GM20431 (cell line): ENCODE results near the gene ETNK1.
"Not testable (repeated sequence)": the region's sequence is repeated elsewhere in the genome, so short reads cannot be mapped to it uniquely, and the experiment has no call there.

ENCODE experiments used
- in situ Hi-C: fragments of 300-500 bp; cut with MseI, MboI; formaldehyde crosslinking; loops from one replicate; pipeline ENCODE4 v1.15.0; 2020; ENCODE audit warnings: low sequenced_read_pairs; ENCODE audit not compliant: unreplicated experiment

Gene ETNK1

DNA sequence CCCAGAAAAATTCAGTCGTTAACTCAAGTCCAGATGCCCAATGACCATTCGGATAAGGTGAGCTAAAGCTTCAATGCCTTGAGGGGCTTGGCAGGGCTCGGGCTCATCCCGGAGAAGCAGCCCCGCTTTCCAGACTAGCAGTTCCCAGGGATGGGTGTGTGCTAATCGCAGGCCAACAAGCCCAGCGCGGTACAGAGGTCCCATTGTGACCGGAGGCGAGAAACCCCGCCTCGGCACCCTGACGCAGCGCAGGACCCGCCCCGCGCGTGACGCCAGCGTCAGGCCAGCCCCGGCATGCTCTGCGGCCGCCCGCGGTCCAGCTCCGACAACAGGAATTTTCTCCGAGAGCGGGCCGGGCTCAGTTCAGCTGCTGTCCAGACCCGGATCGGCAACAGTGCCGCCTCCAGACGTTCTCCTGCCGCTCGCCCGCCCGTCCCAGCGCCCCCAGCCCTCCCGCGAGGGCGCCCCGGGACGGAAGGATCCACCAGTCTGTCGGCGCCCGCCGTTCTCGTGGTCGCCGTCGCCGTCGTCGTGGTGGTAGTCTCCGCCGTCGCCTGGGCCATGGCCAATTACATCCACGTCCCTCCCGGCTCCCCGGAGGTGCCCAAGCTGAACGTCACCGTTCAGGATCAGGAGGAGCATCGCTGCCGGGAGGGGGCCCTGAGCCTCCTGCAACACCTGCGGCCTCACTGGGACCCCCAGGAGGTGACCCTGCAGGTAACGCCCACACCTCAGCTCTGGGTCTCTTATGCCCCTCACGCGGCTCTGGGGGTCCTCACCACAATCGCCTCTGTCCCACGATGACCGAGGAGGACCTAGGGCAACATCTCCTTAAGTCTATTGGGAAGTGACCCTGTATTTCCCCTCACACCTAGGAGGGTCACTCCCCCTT is at the start of gene ETNK1:
TSS of gene ETNK1 (plus strand) at position 302 of the 892 bp plus-strand sequence. CDS start at position 562, 260 bp downstream.
- in situ Hi-C loops: no loop called here

GRCh38 chr12:22576065-22576464 is 48.9 kb upstream of the ETNK1 start:
- in situ Hi-C loops: no loop called here

DNA sequence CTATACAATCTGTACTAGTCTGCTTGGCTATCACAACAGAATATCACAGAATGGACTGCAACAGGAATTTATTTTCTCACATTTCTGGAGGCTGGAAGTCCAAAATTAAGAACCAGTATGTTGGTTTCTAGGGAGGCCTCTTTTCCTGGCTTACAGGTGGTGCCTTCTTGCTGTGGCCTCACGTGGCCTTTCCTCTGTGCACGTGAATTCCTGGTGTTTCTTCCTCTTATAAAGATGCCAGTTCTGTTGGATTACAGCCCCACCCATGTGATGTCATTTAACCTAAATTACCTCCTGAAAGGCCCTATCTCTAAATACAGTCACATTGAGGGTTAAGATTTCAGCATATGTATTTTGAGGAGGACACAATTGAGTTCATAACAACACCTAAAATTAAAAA is 48.5 kb upstream of the ETNK1 start:
- in situ Hi-C loops: no loop called here

- in situ Hi-C loops: no loop called here
Observed at GRCh38 chr12:22577667-22578066, 47.3 kb upstream of the ETNK1 start.

GRCh38 chr12:22578328-22578727 is 46.6 kb upstream of the ETNK1 start:
- in situ Hi-C loops: no loop called here

- in situ Hi-C loops: no loop called here
Observed at GRCh38 chr12:22588817-22589216, 36.2 kb upstream of the ETNK1 start.

DNA sequence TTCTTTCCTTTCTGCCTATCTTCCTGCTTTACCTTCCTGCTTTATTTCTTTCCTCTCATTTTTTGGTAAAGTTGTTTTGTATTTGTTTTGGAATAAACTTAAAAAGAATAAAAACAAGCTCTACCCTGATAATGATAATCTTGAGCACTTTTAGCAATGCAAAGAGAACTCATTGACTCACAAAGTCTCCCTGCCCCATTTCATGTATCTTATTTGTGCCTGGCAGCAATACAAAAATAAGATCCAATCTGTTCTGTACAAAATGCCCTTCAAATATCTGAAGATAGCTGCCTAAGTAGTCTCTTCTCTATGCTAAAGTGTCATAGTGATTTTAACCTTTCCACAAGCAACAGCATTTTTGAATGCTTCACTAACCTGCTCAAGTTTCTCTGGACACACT is 31.1 kb upstream of the ETNK1 start:
- in situ Hi-C loops: no loop called here

GRCh38 chr12:22597539-22597938 is 27.4 kb upstream of the ETNK1 start:
- in situ Hi-C loops: not testable (repeated sequence)

- in situ Hi-C loops: no loop called here
Observed at GRCh38 chr12:22598141-22598762, 26.7 kb upstream of the ETNK1 start.

DNA sequence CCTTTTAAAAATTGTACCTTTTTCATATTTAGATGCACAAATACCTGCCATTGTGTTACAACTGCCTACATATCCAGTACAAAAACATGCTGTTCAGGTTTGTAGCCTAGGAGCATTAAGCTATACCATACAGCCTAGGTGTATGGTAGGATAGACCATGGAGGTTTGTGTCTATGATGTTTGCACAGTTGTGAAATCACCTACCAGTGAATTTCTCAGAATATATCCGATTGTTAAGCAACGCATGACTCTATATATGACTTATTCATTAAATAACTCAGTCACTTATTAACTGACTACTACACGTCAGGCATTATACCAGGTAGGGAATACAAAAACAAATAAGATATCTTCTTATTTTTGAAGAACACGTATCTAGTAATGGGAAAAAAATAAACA is 26.2 kb upstream of the ETNK1 start:
- in situ Hi-C loops: no loop called here

- in situ Hi-C loops: no loop called here
Observed at GRCh38 chr12:22600181-22600580, 24.8 kb upstream of the ETNK1 start.

DNA sequence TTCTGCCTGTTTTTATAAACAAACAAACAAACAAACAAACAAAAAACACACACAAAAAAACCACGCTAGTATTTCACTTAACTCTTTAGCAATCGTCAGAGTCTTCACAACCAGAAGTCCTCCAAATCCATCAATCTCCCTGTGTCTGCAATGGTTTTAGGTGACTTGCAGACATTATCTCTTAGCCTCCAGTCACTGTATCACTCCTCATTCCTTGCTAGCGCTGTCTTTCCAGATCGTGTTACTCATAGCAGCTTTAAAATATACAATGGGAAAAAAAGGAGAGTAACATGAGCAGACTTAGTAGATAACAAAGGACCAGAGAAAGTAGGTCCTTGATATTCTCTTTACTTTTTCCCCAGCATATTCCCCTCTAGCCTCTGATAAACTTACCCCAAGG is 15.5 kb upstream of the ETNK1 start:
- in situ Hi-C loops: no loop called here

DNA sequence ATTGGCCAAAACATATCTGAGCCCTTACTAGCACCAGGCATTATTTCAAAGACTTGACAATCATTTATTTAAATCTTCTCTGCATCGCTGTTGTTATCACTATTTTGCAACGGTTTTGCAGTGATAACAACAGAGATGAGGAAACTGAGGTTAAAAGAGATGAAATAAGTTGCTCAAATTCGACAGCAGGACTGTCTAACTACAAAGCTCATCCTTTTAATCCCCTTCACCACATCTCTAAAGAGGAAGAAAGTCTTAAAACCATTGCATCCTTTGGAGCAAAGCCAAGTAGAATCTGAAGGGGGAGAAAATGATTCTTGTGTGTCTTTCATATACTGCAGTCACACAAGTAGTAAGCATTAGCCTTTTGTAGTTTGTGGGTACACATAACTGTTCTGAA is 14.8 kb upstream of the ETNK1 start:
- in situ Hi-C loops: no loop called here

GRCh38 chr12:22612822-22613221 is 12.1 kb upstream of the ETNK1 start:
- in situ Hi-C loops: not testable (repeated sequence)

DNA sequence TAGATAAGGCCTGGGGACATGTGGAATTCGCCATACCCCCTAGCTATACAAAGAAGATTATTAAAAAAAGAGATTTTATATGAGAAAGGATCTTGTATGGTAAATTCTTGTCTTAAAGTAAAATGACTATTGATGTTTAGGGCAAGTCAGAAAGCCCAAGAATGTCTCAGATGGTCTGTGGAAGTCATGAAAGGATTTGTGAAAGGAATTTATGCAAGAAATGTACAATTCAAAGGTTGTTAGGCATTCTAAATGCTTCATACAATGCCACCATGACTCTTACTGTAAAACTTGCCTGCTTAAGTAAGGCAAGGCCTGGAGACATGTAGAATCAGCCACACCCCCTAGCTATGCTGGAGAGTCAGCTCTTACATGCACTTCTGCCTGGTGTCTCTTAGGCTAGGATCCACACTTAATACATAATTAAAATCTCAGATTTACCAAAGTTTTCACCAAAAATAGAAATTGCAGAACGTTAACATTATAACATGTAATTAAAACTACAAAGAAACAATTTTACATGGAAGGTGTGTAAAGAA is 8.9 kb upstream of the ETNK1 start:
- in situ Hi-C loops: no loop called here

- in situ Hi-C loops: no loop called here
Observed at GRCh38 chr12:22617630-22618029, 7.3 kb upstream of the ETNK1 start.

- in situ Hi-C loops: no loop called here
Observed at GRCh38 chr12:22624548-22624869, 462 bp upstream of the ETNK1 start.

- in situ Hi-C loops: no loop called here
Observed at GRCh38 chr12:22625762-22626294, 857 bp downstream of the ETNK1 start.

DNA sequence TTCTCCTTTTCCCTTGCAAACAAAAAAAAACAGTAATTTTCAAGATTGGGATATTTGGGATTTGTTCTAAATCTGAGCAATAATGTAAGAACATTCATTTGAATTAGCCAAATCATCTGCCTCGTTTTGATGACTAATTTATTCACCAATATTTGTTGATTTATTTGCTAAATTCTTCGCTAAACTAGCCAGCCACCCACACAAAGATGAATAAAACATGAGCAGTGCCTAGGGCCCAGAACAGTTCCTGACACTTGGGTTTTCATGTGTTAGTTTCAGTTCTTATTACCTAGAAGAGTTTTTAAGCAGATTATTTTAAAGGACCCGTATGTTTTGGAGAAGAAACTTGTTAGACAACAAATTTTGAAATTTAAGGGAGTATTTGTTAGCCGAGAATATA is 1.4 kb downstream of the ETNK1 start:
- in situ Hi-C loops: no loop called here

- in situ Hi-C loops: no loop called here
Observed at GRCh38 chr12:22627371-22627770, 2.4 kb downstream of the ETNK1 start.

DNA sequence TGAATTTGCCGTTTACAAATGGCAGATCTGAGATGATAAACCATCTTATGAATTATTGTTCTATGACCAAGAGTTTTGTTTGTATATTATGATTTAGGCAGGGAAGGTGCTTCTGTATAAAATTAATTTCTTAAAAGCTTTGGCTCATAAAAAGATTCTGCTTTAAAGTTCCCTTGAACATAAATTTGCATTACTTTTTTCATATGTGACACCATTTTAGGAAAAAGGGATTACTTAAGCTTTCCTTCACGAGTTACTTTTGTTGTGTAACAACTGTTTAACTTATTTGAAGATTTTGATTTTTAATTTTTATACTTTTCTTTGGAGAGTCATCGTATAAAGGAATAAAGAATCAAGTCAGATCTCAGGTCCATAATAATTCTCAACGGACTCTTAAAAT is 3.3 kb downstream of the ETNK1 start:
- in situ Hi-C loops: no loop called here
